ENCODE measurements around the gene TEX2.
A peak's percentile ranks its signal among the peaks of the same experiment; 100 is the strongest.
"Not testable (repeated sequence)": the region's sequence is repeated elsewhere in the genome, so short reads cannot be mapped to it uniquely, and the experiment has no call there.

The TEX2 gene

DNA sequence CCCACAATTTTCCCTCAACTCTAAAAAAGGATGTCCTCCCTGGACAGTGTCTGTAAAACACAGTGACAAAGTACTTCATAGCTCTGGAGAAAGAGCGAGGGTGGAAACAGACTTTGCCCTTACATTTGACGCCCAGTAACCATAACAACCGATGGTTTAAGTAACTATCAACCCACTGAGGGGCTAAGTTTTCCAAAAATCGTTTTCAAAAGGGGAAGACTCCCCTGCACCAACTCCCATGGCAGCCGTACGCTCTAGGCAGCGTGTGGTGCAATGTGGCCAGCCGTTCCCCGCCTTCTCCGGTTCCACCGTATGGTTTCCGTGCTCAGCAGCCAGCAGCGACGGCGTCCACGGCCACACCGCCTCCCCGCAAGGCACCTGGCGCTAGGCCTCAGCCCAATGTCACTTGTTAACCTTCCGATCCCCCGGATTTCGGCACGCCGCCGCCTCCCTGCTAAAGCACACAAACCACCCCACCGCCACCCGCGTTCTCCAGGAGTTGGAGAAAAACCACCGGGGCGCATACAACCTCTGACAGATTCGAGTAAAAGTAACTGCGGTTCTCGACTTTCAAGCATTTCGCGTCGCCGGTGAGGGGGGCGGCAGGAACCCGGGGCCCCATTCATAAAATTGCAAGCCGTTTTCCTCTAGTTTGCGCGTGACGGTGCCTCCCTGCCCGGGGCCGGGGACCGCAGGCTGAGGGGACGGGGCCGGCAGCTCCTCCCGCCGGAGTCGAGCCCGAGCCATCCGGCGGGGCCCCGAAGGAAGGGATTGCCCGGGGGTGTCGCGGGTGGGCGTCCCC, 661 bp downstream of the TEX2 start:
- peak; percentile 62 for DNase-seq

DNA sequence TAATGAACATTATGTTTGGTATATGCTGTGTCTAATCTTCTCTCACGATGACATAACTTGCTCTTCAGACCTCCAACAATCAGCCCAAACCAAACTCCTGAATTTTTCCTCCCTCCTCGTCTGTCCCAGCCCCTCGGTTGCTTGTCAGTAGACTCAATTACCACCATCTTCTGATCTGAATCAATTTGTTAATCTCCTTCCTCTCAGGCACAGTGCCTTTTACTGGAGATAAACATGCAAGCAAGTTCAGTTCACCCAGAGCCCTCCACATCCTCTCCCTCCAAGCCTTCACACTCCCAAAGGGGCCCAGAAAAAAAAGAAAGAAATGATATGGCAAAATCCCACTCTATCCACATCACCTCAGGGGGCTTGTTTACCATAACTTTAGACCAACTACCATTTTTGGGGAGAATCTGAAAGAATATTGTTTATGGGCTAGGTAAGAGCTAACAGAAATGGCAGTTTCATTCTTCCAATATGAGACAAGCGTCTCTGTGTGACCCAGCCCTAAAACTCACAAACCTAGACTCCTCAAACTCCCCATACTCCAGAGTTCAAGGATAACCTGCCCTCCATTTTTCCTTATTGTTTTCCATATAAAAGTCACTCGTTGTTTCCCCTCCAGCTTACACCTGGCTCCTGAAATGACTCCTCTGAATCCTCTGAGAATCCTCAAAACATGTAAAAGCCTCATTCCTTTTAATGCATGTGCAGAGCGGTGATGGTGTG, 1.5 kb downstream of the TEX2 start:
- DNase-seq: no peak

DNA sequence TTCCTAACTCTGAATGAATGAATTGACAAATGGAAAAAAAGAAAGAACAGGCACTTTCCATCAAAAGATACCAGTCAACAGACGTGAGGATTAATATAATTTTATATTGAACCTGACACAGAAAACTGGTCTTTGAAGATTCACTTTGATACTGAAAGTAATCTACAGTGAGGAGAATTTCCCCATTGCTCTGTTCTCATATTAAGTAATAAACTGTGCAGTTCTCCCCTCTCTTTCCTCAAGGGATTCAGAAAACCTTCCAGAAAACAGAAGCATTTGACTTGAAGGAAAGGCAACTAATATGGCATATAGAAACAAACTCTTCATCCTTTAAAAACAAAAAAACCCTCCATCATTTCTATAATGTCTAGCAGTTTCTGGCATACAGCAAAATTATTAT, 2.2 kb downstream of the TEX2 start:
- DNase-seq: no peak

DNA sequence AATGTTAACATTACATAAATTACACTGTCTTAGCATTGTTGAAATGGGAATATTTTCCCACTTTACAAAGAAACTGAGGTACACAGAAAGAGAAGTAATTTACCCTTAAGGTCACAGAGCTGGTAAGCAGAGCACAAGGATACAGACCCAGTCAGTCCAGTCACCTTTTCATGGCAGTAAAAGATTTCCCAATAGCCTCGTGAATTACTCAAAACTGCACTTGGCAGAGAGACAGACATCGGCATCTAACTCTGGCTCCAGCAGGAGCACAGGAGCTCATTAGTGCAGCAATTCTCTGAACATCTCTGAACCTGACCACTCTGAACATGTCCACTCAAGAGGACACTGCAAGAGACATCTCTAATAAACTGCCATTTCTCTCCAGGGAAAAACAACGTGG, 3.1 kb downstream of the TEX2 start:
- no peak for DNase-seq

DNA sequence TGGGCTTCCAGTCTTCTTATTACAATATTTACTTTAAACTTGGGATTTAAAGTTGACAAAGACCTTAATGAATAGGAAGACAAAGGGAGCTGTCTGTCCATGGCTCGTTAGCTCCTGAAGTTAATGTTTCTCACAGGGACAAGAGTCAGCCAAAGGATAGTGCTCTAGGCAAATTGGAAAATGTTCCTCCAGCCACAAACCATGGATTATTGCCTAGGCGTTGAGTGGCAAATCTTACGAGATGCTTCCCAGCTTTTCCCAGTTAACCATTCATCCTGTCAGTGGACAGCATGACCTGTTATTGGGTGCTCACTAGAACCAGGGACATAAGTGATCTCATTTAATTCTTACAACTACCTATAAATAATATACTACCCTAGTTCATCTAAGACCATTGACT, 3.6 kb downstream of the TEX2 start:
- no peak for DNase-seq

DNA sequence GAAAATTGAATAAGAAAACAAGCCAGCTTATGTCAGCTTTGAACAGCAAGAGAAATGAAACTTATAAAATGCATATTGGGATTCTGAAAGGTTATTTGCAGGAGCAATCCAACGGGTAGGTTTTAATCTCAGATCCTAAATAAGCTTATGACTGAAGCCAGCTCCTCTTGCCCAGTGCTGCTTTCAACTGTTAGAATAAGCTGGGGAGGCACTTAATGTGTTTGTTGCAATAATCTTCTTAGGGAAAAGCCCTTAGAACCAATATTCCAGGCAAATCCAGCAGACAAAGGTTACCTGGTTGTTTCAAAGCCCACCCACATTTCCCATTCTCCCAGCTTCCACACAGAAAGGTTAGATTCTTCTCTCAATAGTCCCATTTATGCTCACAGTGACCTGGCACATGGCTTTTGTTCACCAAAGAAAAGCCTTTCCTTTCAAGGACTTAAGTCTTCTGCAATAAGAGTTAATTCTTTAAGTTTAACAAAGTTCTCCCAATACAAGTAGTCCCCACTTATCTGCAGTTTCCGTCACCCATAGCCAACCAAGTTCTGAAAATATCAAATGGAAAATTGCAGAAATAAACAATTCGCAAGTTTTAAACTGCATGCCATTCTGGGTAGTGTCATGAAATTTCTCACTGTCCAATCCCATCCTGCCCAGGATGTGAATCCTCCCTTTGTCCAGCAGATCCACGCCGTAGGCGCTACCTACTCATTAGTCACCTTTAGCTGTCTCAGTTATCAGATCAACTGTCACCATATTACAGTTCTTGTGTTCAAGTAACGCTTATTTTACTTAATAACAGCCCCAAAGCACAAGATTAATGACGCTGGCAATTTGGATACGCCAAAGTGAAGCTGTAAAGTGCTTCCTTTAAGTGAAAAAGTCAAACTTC, 5.9 kb downstream of the TEX2 start:
- no peak for DNase-seq

DNA sequence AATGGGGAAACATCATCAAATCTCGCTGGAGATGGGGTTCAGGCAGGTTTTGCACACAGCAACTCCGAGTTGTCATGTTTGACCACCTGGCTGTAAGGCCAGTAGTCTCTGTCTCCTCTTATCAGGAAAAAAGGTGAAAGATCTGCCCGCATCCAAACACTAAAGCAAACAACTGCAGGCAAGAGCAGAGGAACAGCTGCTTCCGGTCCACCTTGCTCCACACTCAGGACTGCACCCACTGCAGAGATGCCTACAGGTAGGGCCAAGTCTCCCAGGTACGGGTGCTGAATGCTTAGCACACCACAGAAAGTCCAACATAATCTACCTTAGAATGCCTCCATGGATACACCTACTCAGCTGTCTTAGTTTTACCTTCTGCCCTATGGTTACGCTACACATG, 7.3 kb downstream of the TEX2 start:
- DNase-seq: no peak

DNA sequence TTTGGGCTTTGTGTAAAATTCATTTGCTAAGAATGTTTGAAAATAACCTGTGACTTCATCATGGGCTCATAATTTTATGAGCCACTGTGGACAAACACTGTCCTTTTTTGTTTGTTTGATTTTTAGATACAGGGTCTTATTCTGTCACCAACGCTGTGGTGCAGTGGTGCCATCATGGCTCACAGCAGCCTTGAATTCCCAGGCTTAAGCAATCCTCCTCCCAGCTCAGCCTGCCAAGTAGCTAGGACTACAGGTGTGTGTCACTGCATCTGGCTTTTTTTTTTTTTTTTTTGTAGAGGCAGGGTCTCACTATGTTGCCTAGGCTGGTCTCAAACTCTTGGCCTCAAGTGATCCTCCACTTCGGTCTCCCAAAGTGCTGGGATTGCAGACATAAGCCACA, 8.3 kb downstream of the TEX2 start:
- DNase-seq: no peak

DNA sequence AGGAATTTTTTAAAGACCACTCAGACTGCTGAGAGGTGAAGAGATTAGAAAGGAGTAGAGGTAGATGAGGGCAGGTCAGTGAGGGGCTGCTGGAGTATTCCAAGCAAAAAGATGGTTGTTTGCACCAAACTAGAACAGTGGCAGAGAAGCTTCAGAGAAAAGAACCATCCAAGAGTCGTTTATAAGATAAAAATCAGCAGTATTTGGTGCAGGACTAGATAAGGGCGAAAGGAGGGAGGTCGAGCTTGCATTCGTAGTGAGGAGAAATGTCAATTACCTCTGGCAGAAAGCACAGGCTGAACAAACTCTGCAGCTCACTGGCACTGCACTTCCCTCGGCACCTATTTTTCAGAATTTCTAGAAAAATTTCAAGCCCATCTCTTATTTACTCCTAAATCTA, 9.6 kb downstream of the TEX2 start:
- DNase-seq: no peak

DNA sequence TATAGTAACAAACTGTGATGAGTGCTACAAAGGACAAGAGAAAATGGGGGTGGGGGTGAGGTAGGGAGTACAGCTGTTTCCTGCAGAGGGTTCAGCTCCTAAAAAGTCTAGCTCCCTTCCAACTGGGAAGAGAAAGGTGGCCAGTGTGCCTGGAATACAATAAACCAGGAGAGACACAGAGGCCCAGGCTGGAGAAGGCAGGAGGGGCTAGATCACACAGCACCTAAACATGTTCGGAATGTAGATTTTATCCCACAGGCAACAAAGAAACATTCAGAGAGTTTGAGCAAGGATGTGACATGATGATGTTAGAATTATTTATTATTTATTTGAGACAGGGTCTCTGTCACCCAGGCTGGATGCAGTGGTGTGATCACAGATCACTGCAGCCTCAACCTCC, 10.2 kb downstream of the TEX2 start:
- no peak for DNase-seq

DNA sequence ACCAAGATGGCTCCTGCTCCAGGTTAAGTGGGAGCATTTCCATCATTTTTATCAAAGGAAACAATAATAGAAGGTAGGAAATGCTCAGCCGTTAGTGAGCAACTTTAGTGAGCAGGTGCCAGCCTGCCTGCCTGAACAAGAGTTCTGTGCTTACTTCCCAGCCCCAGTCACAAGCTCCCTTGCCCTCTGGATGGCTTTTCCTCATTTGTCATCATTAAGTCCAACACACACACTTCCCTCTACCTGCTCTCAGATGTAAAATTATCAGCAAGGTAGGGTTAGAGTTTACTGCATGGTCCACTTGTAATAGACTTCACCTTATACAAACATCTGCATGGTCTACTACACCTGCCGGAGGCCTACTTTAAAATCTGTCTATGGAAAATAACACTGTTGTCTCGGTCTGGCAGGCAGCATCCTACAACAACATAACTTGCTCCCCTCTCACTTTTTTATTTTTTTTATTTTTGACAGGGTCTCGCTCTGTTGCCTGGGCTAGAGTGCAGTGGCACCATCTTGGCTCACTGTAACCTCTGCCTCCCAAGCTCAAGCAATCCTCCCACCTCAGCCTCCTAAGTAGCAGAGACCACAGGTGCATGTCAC, 12.7 kb downstream of the TEX2 start:
- no peak for DNase-seq

DNA sequence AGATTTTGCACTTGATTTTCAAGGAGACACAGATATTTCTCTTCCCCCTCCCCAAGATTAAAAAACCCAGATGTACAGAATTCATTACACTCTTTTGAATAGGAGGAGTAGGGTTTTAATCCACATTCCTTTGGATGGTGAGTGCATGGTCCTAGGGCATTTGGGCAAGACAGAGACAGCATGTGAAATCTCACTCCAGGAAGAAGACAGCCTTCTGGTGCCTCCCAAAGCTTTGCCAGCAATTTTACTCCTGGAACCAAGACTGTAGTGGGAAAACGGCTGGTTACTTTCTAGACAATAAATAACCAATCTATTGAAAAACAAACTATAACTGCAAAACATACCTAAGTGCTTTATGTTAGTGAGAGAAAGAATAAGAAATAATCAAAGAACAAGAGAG, 15.2 kb downstream of the TEX2 start:
- no peak for DNase-seq

DNA sequence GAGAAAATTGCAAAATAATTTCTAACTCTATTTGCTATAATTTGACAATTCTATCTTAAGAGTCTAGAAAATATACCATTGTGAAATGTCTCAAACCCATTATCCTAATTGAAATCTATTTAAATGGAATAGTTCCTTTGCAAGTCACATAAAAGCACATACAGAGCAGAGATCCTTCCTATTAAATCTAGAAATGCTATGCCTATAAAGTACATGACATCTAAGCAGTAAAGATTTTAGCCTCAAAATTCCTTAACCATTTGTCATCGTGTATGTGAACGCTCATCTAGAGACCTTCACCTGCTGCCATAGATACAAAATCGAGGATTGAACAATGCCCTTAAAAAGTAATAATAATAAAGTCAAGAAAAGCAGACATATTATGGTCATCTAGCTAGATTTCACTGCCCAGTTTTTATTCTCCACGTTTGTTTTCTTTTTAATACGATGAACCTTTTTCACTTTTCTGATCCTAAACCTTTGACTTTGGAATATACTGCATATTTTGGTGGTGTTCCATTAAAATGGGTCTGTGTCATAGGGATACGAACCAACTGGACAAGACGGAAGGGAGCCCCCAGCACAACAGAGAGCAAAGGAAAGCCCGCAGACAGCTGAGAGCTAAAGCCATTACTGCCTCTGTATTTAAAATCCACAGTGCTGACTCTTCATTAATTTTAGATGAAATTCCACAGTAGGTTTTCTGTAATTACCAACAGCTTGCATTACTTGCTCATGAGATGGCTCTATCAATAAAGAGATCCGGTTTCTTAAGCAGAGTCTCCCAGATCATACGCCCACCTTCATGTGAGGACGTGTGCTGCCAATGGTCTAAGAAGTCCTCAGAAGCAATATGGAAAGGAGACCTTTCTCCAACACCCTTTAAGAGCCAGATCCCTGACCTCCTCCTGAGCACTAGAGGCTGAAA, 17.6 kb downstream of the TEX2 start:
- DNase-seq: no peak

DNA sequence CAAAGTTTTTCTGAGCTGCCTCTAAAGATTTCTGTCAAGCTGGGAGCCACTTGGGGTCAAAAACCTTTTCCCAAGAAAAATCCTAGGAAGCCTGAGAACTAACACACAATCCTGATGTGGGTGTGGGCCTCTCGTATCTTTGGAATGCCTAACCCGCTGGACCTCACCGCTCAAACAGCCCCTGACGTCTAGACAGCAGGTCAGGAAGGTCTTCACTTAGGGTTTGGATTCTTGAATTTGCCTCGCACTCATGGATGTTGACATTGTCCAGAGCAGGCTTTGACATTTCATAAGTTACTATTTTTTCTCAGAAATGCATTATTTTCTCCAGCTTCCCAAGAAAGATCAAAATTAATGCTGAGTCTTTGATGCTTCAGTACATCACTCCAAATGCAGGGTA, 18.9 kb downstream of the TEX2 start:
- no peak for DNase-seq

DNA sequence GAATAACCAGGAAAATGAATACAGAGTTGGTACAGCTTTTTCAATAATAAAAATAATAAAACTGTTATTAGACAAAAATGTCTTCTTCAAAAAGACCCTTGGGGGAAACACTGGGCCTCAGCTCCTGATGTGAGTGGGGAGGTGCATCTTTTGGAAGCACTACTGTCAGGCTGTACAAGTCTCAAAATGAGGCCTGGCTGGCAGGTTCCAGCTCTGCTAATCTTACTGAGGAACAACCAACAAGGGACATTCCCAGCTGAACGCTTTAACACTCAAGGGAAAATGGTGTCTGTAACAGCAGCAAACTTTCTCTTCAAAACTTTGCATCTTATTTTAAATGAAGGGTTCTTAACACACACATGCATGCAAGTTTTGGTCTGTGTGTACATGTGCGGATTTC, 19.7 kb downstream of the TEX2 start:
- DNase-seq: no peak

DNA sequence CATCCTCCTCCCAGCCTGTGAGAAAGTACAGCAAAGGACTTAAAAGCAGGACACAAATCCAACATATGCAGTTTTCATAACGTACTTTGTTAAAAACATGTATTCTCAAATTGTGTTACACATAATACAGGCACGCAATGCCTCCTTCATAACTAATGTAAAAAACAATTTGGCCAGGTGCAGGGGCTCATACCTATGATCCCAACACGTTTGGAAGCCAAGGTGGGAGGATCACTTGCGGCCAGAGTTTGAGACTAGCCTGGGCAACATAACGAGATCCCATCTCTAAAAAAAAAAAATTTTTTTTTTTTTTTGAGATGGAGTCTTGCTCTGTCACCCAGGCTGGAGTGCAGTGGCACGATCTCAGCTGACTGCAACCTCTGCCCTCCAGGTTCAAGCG, 20.4 kb downstream of the TEX2 start:
- DNase-seq: no peak

DNA sequence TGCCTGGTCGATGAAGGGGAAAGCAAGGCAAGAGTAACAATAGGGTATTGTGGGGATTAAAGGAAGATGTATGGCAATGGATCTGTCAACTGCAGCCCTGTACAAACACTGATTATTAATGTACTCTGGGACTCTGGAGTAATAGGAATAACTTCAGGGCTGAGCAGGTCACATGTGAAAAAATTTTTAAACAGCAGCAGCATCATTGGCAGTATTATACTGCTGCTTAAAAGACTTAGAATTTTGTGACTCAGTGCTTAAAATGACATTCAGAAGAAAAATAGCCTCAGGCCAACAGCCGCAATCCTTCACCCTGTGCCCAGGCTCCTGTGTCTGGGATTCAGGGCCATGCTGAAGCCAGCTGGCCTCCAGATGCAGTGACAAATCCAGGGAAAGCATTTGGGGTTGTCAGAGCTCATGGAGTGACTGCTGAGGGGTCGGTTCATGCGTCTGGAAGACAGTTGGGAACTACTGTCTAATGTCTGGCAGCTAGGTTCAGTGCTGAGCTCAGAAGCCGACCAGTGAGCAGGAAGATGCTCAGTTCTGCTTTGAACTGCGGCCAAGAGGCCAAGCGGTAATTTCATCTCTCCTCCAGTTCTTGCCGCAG, 22.2 kb downstream of the TEX2 start:
- no peak for DNase-seq

DNA sequence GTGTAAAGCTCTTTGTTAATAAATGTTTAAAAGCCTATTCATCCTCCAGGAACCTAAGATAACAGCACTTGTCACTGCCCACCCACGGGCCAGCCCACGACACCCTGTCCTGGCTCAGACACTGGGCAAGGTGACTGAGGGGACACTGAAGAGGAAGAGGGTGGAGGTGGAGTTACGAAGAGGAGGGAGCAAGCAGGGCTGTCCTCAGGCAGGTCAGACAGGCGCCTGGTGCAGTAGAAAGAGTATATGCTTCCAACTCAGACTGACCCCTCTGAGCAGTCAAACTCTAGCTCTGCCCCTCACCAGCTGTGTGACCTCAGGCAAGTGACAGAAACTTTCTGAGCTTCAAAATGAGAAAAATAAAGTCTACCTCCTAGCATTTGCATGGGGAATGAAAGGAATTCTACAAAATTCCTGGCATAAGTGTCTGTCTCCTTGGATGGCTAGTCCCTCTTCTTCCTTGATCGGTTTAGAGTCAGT, 22.8 kb downstream of the TEX2 start:
- no peak for DNase-seq

DNA sequence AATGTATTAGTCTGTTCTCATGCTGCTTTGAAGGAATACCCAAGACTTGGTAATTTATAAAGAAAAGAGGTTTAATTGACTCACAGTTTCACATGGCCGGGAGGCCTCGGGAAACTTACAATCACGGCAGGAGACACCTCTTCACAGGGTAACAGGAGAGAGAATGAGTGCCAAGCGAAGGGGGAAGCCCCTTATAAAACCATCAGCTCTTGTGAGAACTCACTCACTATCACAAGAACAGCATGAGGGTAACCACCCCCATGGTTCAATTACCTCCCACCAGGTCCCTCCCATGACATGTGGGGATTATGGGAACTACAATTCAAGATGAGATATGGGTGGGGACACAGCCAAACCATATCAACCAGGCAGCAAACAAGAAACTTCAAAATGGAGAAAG, 24.6 kb downstream of the TEX2 start:
- not testable (repeated sequence) for DNase-seq

DNA sequence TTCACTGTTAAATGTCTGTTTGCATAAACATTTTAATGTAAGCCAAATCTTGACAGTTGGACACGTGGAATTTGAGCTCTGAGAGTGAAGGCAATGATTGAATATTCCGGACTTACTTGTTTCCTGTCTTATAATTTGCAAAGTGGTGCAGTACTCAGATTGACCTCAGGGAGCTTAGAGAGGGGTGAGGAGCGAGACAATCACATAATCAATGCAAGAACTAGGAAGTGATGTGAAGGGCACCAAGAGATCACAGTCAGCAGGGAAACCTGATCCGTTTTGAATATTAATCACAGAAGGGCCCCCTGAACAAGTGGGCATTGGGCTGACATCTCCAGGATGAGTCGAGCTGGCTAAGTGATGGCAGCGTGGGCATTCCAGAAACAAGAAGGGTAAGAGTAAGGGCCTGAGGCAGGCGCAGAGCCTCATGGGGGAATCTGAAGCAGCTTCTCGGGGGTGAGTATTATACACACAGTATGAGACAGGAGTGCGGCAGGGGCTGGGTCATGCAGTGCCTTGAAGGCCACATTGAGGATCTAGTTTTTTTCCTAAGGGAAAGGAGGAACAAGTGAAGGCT, 26.1 kb downstream of the TEX2 start:
- DNase-seq: no peak

DNA sequence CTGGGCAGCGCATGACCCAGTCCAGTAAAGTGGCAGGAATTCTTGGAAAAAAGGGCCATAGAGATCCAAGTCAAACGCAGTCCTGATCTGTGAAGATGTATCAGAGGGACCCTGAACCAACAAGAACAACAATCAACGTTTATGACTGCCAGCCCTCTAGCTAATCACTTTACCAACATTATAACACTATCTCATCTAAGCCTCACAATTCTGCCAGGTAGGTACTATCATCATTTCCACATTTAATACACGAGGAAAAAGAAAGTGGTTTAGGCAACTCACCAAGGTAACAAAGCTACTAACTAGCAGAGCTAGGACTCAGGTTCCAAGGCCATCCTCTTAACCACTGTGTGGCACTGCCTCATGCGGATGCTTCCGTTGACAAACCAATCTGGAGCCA, 28.1 kb downstream of the TEX2 start:
- DNase-seq: no peak
